Ovary (tissue), 9 donors: ENCODE results near the gene MPP1. TPM values are rescaled to one million over a fixed set of nuclear protein-coding genes. Genes with fewer than 3 reads are reported as not detected.

Experiments used
- DNase-seq, 5 donors: peaks; one replicate each; pipeline ENCODE4 v3.0.0-alpha.2; 2019 to 2020
- H3K27ac ChIP-seq, 2 donors: fragments of 200-600 bp; one replicate each; pipeline versions ENCODE4 v1.5.1 to v1.8.0; 2019 to 2022
- H3K27me3 ChIP-seq: fragments of 200-600 bp; one replicate; pipeline ENCODE4 v1.8.0; 2022
- H3K36me3 ChIP-seq: fragments of 200-600 bp; sonication (generic); one replicate; pipeline ENCODE4 v1.5.1; 2019
- H3K4me1 ChIP-seq: one replicate; pipeline ENCODE4 v1.8.1; 2013; ENCODE audit warnings: mild to moderate bottlenecking, moderate library complexity; ENCODE audit not compliant: insufficient read depth
- H3K4me3 ChIP-seq: fragments of 200-600 bp; sonication (generic); one replicate; pipeline ENCODE4 v1.5.1; 2017
- H3K9me3 ChIP-seq, 2 donors: fragments of 200-600 bp in 1 of 2; sonication (generic) in 1 of 2; one replicate each; pipeline versions ENCODE4 v1.5.1 to v1.8.1; 2013 to 2019; ENCODE audit warnings: mild to moderate bottlenecking in 1 of 2, moderate library complexity in 1 of 2
- CTCF ChIP-seq, 3 donors: fragments of 450-650 bp in 2 of 3; fragments of 200-600 bp in 1 of 3; IDR thresholded peaks; one replicate each; pipeline versions ENCODE4 v1.5.1 to v1.8.0; 2016 to 2022; ENCODE audit warnings: antibody characterized with exemption in 3 of 3, mild to moderate bottlenecking in 1 of 3
- EP300 ChIP-seq: sonication (generic); formaldehyde crosslinking; IDR thresholded peaks from one replicate; pipeline ENCODE4 v1.6.1; 2017; ENCODE audit warnings: antibody characterized with exemption
- POLR2A ChIP-seq: fragments of 450-650 bp; IDR thresholded peaks from one replicate; pipeline ENCODE4 v1.6.1; 2017; ENCODE audit warnings: antibody characterized with exemption, mild to moderate bottlenecking, moderate library complexity
- WGBS, 3 donors: extraction: QIAGEN DNeasy Blood & Tissue Kit in 1 of 3; methylation state at CpG; one replicate each; pipeline versions ENCODE4 v1.1.5 to v1.1.7; 2013 to 2017; 5-methylcytosine and 5-hydroxymethylcytosine counted together
- intact Hi-C, 4 donors: fragments of 100-400 bp; cut with DNase I; formaldehyde crosslinking; loops; one replicate each; pipeline versions ENCODE4 v1.11.0 to v1.15.1; 2022 to 2023
- polyA plus RNA-seq, 2 donors: library from polyadenylated mRNA; stranded (reverse); fragments of 200-250 nt in 1 of 2; fragments of 350-450 nt in 1 of 2; fragmentation: Illumina TruSeq in 1 of 2; extraction: RNeasy Lipid Tissue Mini Kit (QIAGEN cat#74804) in 1 of 2; gene quantifications; one replicate each; pipeline ENCODE4 v1.2.3, GENCODE V29; 2013 to 2014
- total RNA-seq, 7 donors: library from RNA; depleted of rRNA in 2 of 7; stranded (reverse); fragments of >200 nt in 2 of 7; fragmentation: NEBNext Ultra II Directional in 3 of 7; extraction: Animal tissue kit (Norgen Biotek cat#: 25700) in 3 of 7; gene quantifications; one replicate each; pipeline versions ENCODE4 v1.1.0 to v1.2.4, GENCODE V29; 2016 to 2023
- donor health status: DM: no; HTN: no; CAD: no; lungs with moderate emphysema.
- donor health status: DM: no; HTN: no; CAD: no.
- donor health status: Bipolar disorder and iron deficiency.
- donor health status: DM: yes; HTN: yes; CAD: no.
- donor health status: DM: no; HTN: no; CAD: no.
- donor health status: DM: yes; HTN: yes; CAD: no.

The MPP1 gene
- total and polyA plus RNA-seq, 9 donors: 9.2 to 46.9 (median 16.2) TPM

GRCh38 chrX:154758696-154759095 lies 46.6 kb downstream of the MPP1 start:
- H3K9me3 ChIP-seq: no peaks in the 10 kb centered on the region
- H3K36me3 ChIP-seq: no peaks in the 10 kb centered on the region
- no peaks in the 10 kb centered on the region for H3K27me3 ChIP-seq
- no peak for DNase-seq
- H3K4me1 ChIP-seq: no peaks in the 10 kb centered on the region
- H3K4me3 ChIP-seq: no peak overlapping the region
- 61 to 72% (median 66%) methylated on average over 4 of the region's 4 CpGs for WGBS, 3 donors
- H3K27ac ChIP-seq: no peak overlapping the region
- intact Hi-C loops: no loop called here
- TF ChIP-seq POLR2A (no peak), EP300 (no peak), CTCF (IDR thresholded peaks at IDR 0.05) (no peak)

- no peaks in the 10 kb centered on the region for H3K36me3 ChIP-seq
- WGBS, 3 donors: 62 to 69% (median 66%) methylated on average over 9 of the region's 9 CpGs
- DNase-seq: no peak
- no peak overlapping the region for H3K4me3 ChIP-seq
- H3K27me3 ChIP-seq: no peaks in the 10 kb centered on the region
- no peaks in the 10 kb centered on the region for H3K9me3 ChIP-seq
- H3K27ac ChIP-seq: no peak overlapping the region
- intact Hi-C loops: no loop called here
- H3K4me1 ChIP-seq: no peaks in the 10 kb centered on the region
- TF ChIP-seq POLR2A (no peak), CTCF (IDR thresholded peaks at IDR 0.05) (no peak), EP300 (no peak)
These were observed 53.5 kb downstream of the MPP1 start for GRCh38 chrX:154751669-154752271.

GRCh38 chrX:154751203-154751668 lies 54.0 kb downstream of the MPP1 start:
- H3K4me3 ChIP-seq: peak overlapping the region; percentile 32
- WGBS, 3 donors: 27 to 36% (median 34%) methylated on average over 17 to 20 of the region's 20 CpGs
- no peaks in the 10 kb centered on the region for H3K4me1 ChIP-seq
- no peak for DNase-seq
- no peaks in the 10 kb centered on the region for H3K9me3 ChIP-seq
- H3K36me3 ChIP-seq: no peaks in the 10 kb centered on the region
- TF ChIP-seq POLR2A (no peak), EP300 (no peak), CTCF (IDR thresholded peaks at IDR 0.05) (no peak)
- H3K27ac ChIP-seq: no peak overlapping the region
- H3K27me3 ChIP-seq: no peaks in the 10 kb centered on the region
- intact Hi-C loops: no loop called here

- Histone ChIP-seq H3K4me1 (no peaks in the 10 kb centered on the region), H3K4me3 (peak within 1 kb of the TSS; percentile 32), H3K27me3 (no peaks in the 10 kb centered on the region), H3K9me3 (no peaks in the 10 kb centered on the region), H3K27ac (no peak within 1 kb of the TSS), H3K36me3 (no peaks in the 10 kb centered on the region)
- peak in 2 of 5 donors; percentile 25 to 46 for DNase-seq
- TF ChIP-seq EP300 (no peak), POLR2A (no peak), CTCF (IDR thresholded peaks at IDR 0.05) (no peak)
- intact Hi-C loops: no loop called here
- 23 to 28% (median 27%) methylated on average over 37 to 97 of the region's 98 CpGs for WGBS, 3 donors
These were observed 54.7 kb downstream of the MPP1 start, which contains the start of gene GAB3 for GRCh38 chrX:154750301-154751202. GAB3 (minus strand) TSS chrX:154751077; CDS start chrX:154751025, 52 bp downstream.
